ENCODE data around the gene PPP1R14B. TPM values are rescaled to one million over a fixed set of nuclear protein-coding genes. Genes with fewer than 3 reads are reported as not detected.

PPP1R14B gene
- total and polyA plus RNA-seq, 2 of the 13 experiments (the other 11 are each of a cell fraction or from before 2014, with no cell fraction given): 110 to 148 TPM

GRCh38 chr11:64284962-64285884, 38.5 kb upstream of the PPP1R14B start, which contains the start of gene GPR137 (continued):
- peak; percentile 21; the same call in 1 of the 2 replicates for TF ChIP-seq ZNF790 (CRISPR knock-in tag; IDR thresholded peaks at IDR 0.05; ENCODE audit: borderline replicate concordance)
- no peak for TF ChIP-seq PHF5A (CRISPR knock-in tag; IDR thresholded peaks at IDR 0.05; ENCODE audit: low read depth, unreplicated experiment)
- no peak for TF ChIP-seq ZNF282 (IDR thresholded peaks at IDR 0.05; ENCODE audit: partially characterized antibody)
- 0 out of 2 replicates have a peak, but pooled peaks have one; percentile 11 for TF ChIP-seq CAMTA2 (CRISPR knock-in tag; IDR thresholded peaks at IDR 0.05; ENCODE audit: borderline replicate concordance)
- 0 out of 2 replicates have a peak, but pooled peaks have one; percentile 25 for TF ChIP-seq PHF21A (CRISPR knock-in tag; IDR thresholded peaks at IDR 0.05)
- TF ChIP-seq ZC3H4 (CRISPR knock-in tag; IDR thresholded peaks at IDR 0.05; ENCODE audit: borderline replicate concordance): no peak
- no peak for TF ChIP-seq ZNF501 (CRISPR knock-in tag; IDR thresholded peaks at IDR 0.05)
- TF ChIP-seq BCLAF1 (IDR thresholded peaks at IDR 0.05): no peak
- no peak for TF ChIP-seq NCOA5 (CRISPR knock-in tag; IDR thresholded peaks at IDR 0.05)
- no peak for TF ChIP-seq USF2 (IDR thresholded peaks at IDR 0.05; ENCODE audit: low read depth, low read length)
- no peak for TF ChIP-seq USF2 (CRISPR knock-in tag; IDR thresholded peaks at IDR 0.05; ENCODE audit: borderline replicate concordance)
- peak; percentile 97 for TF ChIP-seq YY1 (IDR thresholded peaks at IDR 0.05; ENCODE audit: insufficient read depth, insufficient replicate concordance, low read depth, low read length)
- TF ChIP-seq SKI (IDR thresholded peaks at IDR 0.05; ENCODE audit: partially characterized antibody): no peak
- TF ChIP-seq SOX6 (IDR thresholded peaks at IDR 0.05): no peak
- no peak; the same call in 1 of the 2 replicates for TF ChIP-seq SOX6 (CRISPR knock-in tag; IDR thresholded peaks at IDR 0.05)
- peak; percentile 54; the same call in 1 of the 2 replicates for TF ChIP-seq ZFX (CRISPR knock-in tag; IDR thresholded peaks at IDR 0.05; ENCODE audit: low read depth)
- TF ChIP-seq ZNF317 (CRISPR knock-in tag; IDR thresholded peaks at IDR 0.05): no peak
- peak; percentile 21; the same call in 1 of the 2 replicates for TF ChIP-seq IKZF5 (CRISPR knock-in tag; IDR thresholded peaks at IDR 0.05)
- no peak for TF ChIP-seq BORCS8-MEF2B (CRISPR knock-in tag; IDR thresholded peaks at IDR 0.05)

Data from HepG2 (cell line).